PC-3 (cell line): ENCODE data around the gene MYLK2. TPM values are rescaled to one million over a fixed set of nuclear protein-coding genes. Genes with fewer than 3 reads are reported as not detected.
A peak's percentile ranks its signal among the peaks of the same experiment; 100 is the strongest.

Experiments used
- ATAC-seq: fragments of 200-7000 bp; cut with Tn5 transposase; 2 replicates; pipeline ENCODE4 v1.9.1; 2020; ENCODE audit warnings: mild to moderate bottlenecking, moderate library complexity
- BruUV-seq: library from RNA; stranded (reverse); fragments of 400-500 nt; replicated peaks from 2 replicates; lab custom pipeline; 2021; lab: Mats Ljungman, UMichigan
- CTCF ChIA-PET: fragments of 300-600 bp; sonication (Branson Sonifier 250); formaldehyde crosslinking; loops from one replicate; lab custom pipeline; 2022; ENCODE audit warnings: antibody characterized with exemption; lab: Charles Lee
- POLR2A ChIA-PET: fragments of 300-600 bp; sonication (Branson Sonifier 250); formaldehyde crosslinking; loops from one replicate; lab custom pipeline; 2022; ENCODE audit warnings: antibody characterized with exemption; ENCODE audit not compliant: unreplicated experiment; lab: Charles Lee
- DNase-seq: peaks from one replicate; pipeline ENCODE4 v3.0.0-alpha.2; 2015
- H2AFZ ChIP-seq: fragments of 300-600 bp; sonication (generic); 2 replicates; pipeline ENCODE4 v1.6.0; 2016; ENCODE audit warnings: antibody characterized with exemption, low read length
- H3F3A ChIP-seq: fragments of 300-600 bp; sonication (generic); one replicate; pipeline ENCODE4 v1.6.0; 2017; ENCODE audit warnings: antibody characterized with exemption, low read length, control low read depth, mild to moderate bottlenecking; ENCODE audit not compliant: unreplicated experiment
- H3K27ac ChIP-seq: fragments of 300-600 bp; sonication (generic); 2 replicates; pipeline ENCODE4 v1.5.1; 2016; ENCODE audit warnings: mild to moderate bottlenecking, low read length
- H3K27me3 ChIP-seq: fragments of 300-600 bp; sonication (generic); 2 replicates; pipeline ENCODE4 v1.6.1; 2016; ENCODE audit warnings: low read length, mixed read lengths
- H3K36me3 ChIP-seq: fragments of 300-600 bp; sonication (generic); 2 replicates; pipeline ENCODE4 v1.6.1; 2016; ENCODE audit warnings: low read depth, mixed run types, low read length, mixed read lengths
- H3K4me1 ChIP-seq: fragments of 300-600 bp; sonication (generic); 2 replicates; pipeline ENCODE4 v1.5.1; 2016; ENCODE audit warnings: low read length; ENCODE audit not compliant: insufficient read depth
- H3K4me2 ChIP-seq: fragments of 300-600 bp; sonication (generic); 2 replicates; pipeline ENCODE4 v1.6.0; 2016; ENCODE audit warnings: low read length
- H3K4me3 ChIP-seq: fragments of 300-600 bp; sonication (generic); 2 replicates; pipeline ENCODE4 v1.5.1; 2016; ENCODE audit warnings: mild to moderate bottlenecking, low read length, mixed read lengths
- H3K79me2 ChIP-seq: fragments of 300-600 bp; sonication (generic); 2 replicates; pipeline ENCODE4 v1.6.1; 2017; ENCODE audit warnings: low read length, mixed read lengths
- H3K9ac ChIP-seq: fragments of 300-600 bp; sonication (generic); 2 replicates; pipeline ENCODE4 v1.6.0; 2016; ENCODE audit warnings: mild to moderate bottlenecking, low read length
- H3K9me2 ChIP-seq: fragments of 300-600 bp; sonication (generic); replicated peaks from 2 replicates; pipeline ENCODE4 v1.6.1; 2016; ENCODE audit warnings: mixed run types, low read length, mixed read lengths
- H3K9me3 ChIP-seq: fragments of 300-600 bp; sonication (generic); 2 replicates; pipeline ENCODE4 v1.6.1; 2016; ENCODE audit warnings: low read length, mixed read lengths
- H4K20me1 ChIP-seq: fragments of 300-600 bp; sonication (generic); 2 replicates; pipeline ENCODE4 v1.6.1; 2016; ENCODE audit warnings: low read length, mixed read lengths
- CTCF ChIP-seq: fragments of 300-600 bp; sonication (generic); conservative IDR thresholded peaks from 2 replicates; pipeline ENCODE4 v1.5.1; 2017; ENCODE audit warnings: antibody characterized with exemption, low read depth, mild to moderate bottlenecking, low read length
- EZH2 ChIP-seq: fragments of 300-600 bp; sonication (generic); IDR thresholded peaks from one replicate; pipeline ENCODE4 v1.6.1; 2017; ENCODE audit warnings: antibody characterized with exemption, mild to moderate bottlenecking, low read length; ENCODE audit not compliant: unreplicated experiment
- EZH2phosphoT487 ChIP-seq: fragments of 300-600 bp; sonication (generic); IDR thresholded peaks from 2 replicates; pipeline ENCODE4 v1.6.1; 2018; ENCODE audit warnings: mild to moderate bottlenecking, antibody characterized with exemption, low read length, borderline replicate concordance
- intact Hi-C: fragments of 100-400 bp; cut with micrococcal nuclease; formaldehyde crosslinking; loops from 2 replicates; pipeline ENCODE4 v1.9.0; 2023
- total RNA-seq: library from RNA; depleted of rRNA; stranded (reverse); fragments of >200 nt; gene quantifications from 2 replicates; pipeline ENCODE4 v1.2.3, GENCODE V29; 2014

Gene MYLK2
- total RNA-seq, 1 experiment from 2014 or later: 1.7 TPM

GRCh38 chr20:31781945-31782344 lies 37.2 kb upstream of the MYLK2 start:
- H2AFZ ChIP-seq: no peak overlapping the region
- TF ChIP-seq EZH2 (no peak), EZH2phosphoT487 (no peak), CTCF (no peak)
- DNase-seq: no peak
- no peak overlapping the region for H3K4me3 ChIP-seq
- no peaks in the 10 kb centered on the region for H3K79me2 ChIP-seq
- H3K9ac ChIP-seq: no peak overlapping the region
- ATAC-seq: peak; percentile 33
- no peaks in the 10 kb centered on the region for H3K4me1 ChIP-seq
- peaks cover 83% of the 10 kb centered on the region for H3K36me3 ChIP-seq
- no peak overlapping the region for H3K4me2 ChIP-seq
- H3K9me3 ChIP-seq: no peaks in the 10 kb centered on the region
- ChIA-PET CTCF (no interaction called here), POLR2A (no interaction called here)
- BruUV-seq: no TSS peak
- H4K20me1 ChIP-seq: peaks cover 1% of the 10 kb centered on the region; the same call in 1 of the 2 replicates
- H3K27ac ChIP-seq: no peak overlapping the region
- no peaks in the 10 kb centered on the region for H3K27me3 ChIP-seq
- H3K9me2 ChIP-seq: no peaks in the 10 kb centered on the region
- intact Hi-C loops: no loop called here
- no peaks in the 10 kb centered on the region for H3F3A ChIP-seq

- no peak overlapping the region for H3K9ac ChIP-seq
- no TSS peak for BruUV-seq
- POLR2A ChIA-PET: no interaction called here
These were observed 34.7 kb upstream of the MYLK2 start for GRCh38 chr20:31784354-31785044.

More at GRCh38 chr20:31784354-31785044, 34.7 kb upstream of the MYLK2 start:
- H4K20me1 ChIP-seq: peaks cover 9% of the 10 kb centered on the region
- DNase-seq (no peak), ATAC-seq (no peak)
- no peak overlapping the region for H3K4me2 ChIP-seq
- no peaks in the 10 kb centered on the region for H3K79me2 ChIP-seq
- no peaks in the 10 kb centered on the region for H3K9me3 ChIP-seq
- intact Hi-C loops: loop anchor here (5.0 kb wide), 1 partner anchor 57 kb away; no protein-coding TSS in a partner anchor
- no peaks in the 10 kb centered on the region for H3K27me3 ChIP-seq
- CTCF ChIA-PET: no interaction called here
- H3F3A ChIP-seq: no peaks in the 10 kb centered on the region
- no peak overlapping the region for H2AFZ ChIP-seq
- H3K4me3 ChIP-seq: no peak overlapping the region
- H3K9me2 ChIP-seq: no peaks in the 10 kb centered on the region
- no peaks in the 10 kb centered on the region for H3K4me1 ChIP-seq
- H3K27ac ChIP-seq: no peak overlapping the region
- peaks cover 78% of the 10 kb centered on the region for H3K36me3 ChIP-seq
- TF ChIP-seq EZH2 (no peak), EZH2phosphoT487 (no peak), CTCF (no peak)
